ENCODE measurements around the gene CDK18. TPM values are rescaled to one million over a fixed set of nuclear protein-coding genes. Genes with fewer than 3 reads are reported as not detected.

The CDK18 gene
- total RNA-seq, 1 donor, result 2.2 TPM

- no peak for DNase-seq (ENCODE audit: low read depth)
- no peak for TF ChIP-seq CTCF (IDR thresholded peaks at IDR 0.05; ENCODE audit: insufficient read depth, low read depth, low read length)
- no peak overlapping the region for H3K4me3 ChIP-seq (ENCODE audit: low read depth, low read length)
Observed at GRCh38 chr1:205532026-205532898, 27.8 kb downstream of the CDK18 start.

- no peak overlapping the region for H3K4me3 ChIP-seq (ENCODE audit: low read depth, low read length)
- TF ChIP-seq CTCF (IDR thresholded peaks at IDR 0.05; ENCODE audit: insufficient read depth, low read depth, low read length), result no peak
- no peak for DNase-seq (ENCODE audit: low read depth)
Observed at GRCh38 chr1:205532996-205533735, 28.7 kb downstream of the CDK18 start.

GRCh38 chr1:205533748-205534443 is 29.4 kb downstream of the CDK18 start:
- DNase-seq (ENCODE audit: low read depth), result no peak
- H3K4me3 ChIP-seq (ENCODE audit: low read depth, low read length), result no peak overlapping the region
- TF ChIP-seq CTCF (IDR thresholded peaks at IDR 0.05; ENCODE audit: insufficient read depth, low read depth, low read length), result no peak

- H3K4me3 ChIP-seq (ENCODE audit: low read depth, low read length), result no peak overlapping the region
- TF ChIP-seq CTCF (IDR thresholded peaks at IDR 0.05; ENCODE audit: insufficient read depth, low read depth, low read length), result no peak
- DNase-seq (ENCODE audit: low read depth), result no peak
Observed at GRCh38 chr1:205534444-205534985, 30.0 kb downstream of the CDK18 start.

- no peak for TF ChIP-seq CTCF (IDR thresholded peaks at IDR 0.05; ENCODE audit: insufficient read depth, low read depth, low read length)
- no peak overlapping the region for H3K4me3 ChIP-seq (ENCODE audit: low read depth, low read length)
- DNase-seq (ENCODE audit: low read depth), result no peak
Observed at GRCh38 chr1:205535096-205535495, 30.6 kb downstream of the CDK18 start.

All from fibroblast of villous mesenchyme (primary cell).